RWPE2 (cell line): ENCODE measurements around the gene NEGR1.

Experiments
- ATAC-seq: fragments of 200-7000 bp; cut with Tn5 transposase; 3 replicates; pipeline ENCODE4 v1.9.1; 2021; ENCODE audit warnings: low read depth
- DNase-seq: peaks from one replicate; pipeline ENCODE4 v3.0.0-alpha.2; 2020; ENCODE audit warnings: low spot score
- H3K27ac ChIP-seq: fragments of 450-650 bp; 2 replicates; pipeline ENCODE4 v1.5.1; 2017; ENCODE audit warnings: mild to moderate bottlenecking; ENCODE audit not compliant: poor library complexity, severe bottlenecking
- H3K27me3 ChIP-seq: fragments of 250-450 bp; sonication (Bioruptor Pico); 2 replicates; pipeline ENCODE4 v1.5.1; 2021; ENCODE audit warnings: mild to moderate bottlenecking, moderate library complexity; ENCODE audit not compliant: insufficient read depth, poor library complexity, severe bottlenecking
- H3K36me3 ChIP-seq: fragments of 250-450 bp; sonication (Bioruptor Pico); 2 replicates; pipeline ENCODE4 v1.5.1; 2020; ENCODE audit warnings: low read depth, mild to moderate bottlenecking, moderate library complexity
- H3K4me1 ChIP-seq: fragments of 250-450 bp; sonication (Bioruptor Pico); 2 replicates; pipeline ENCODE4 v1.5.1; 2021; ENCODE audit warnings: mild to moderate bottlenecking, moderate library complexity; ENCODE audit not compliant: insufficient read depth, poor library complexity, severe bottlenecking
- H3K4me3 ChIP-seq: fragments of 250-450 bp; sonication (Bioruptor Pico); 2 replicates; pipeline ENCODE4 v1.5.1; 2021; ENCODE audit warnings: mild to moderate bottlenecking, moderate library complexity; ENCODE audit not compliant: severe bottlenecking
- H3K9me3 ChIP-seq: fragments of 250-450 bp; sonication (Bioruptor Pico); 2 replicates; pipeline ENCODE4 v1.5.1; 2021; ENCODE audit warnings: mild to moderate bottlenecking, moderate library complexity; ENCODE audit not compliant: severe bottlenecking
- TF ChIP-seq, protein P1 (sequence below): fragments of 450-650 bp; IDR thresholded peaks from one replicate; pipeline ENCODE4 v1.5.1; 2017; ENCODE audit warnings: mild to moderate bottlenecking, moderate library complexity; ENCODE audit not compliant: poor library complexity, severe bottlenecking

NEGR1 gene

DNA sequence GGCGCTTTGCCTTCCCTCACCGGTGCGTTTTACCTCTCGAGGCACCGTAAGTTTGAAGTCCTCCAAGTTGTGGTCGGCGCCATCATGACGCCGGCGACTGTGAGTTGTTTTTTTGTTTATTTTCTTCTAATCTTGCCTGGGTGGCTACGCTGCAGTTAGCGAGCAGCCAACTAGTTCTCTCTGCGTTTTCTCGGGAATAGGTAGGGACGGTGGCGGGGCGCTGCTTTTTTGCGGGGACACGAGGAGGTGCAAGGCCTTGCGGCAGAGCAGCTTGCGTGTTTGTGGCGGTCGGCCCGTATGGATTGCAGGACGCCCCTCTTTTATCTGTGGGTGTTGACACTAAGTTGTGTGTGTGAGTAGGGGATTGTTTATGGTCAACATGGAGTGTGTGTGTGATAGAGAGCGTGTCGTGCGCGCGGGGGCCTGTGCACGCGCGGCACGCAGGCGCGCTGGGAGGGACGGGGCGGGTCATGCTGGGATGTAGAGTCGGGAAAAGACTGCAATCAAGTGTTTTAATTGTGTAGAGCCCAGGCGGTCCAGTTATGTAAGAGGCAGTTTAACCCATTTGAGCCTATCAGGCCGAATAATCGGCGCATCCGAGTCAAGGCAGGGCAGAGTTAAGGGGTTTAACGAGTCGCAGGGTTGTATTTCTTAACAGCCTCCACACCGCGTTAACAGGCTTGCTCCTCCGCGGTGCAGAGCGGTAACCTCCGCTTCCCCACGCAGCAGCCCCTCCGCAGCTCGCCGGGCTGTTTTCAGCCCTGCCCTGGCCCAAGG lies 1.2 kb upstream of the NEGR1 start:
- H3K36me3 ChIP-seq = no peaks in the 10 kb centered on the region
- peak overlapping the region; percentile 97 for H3K27ac ChIP-seq
- H3K27me3 ChIP-seq = no peaks in the 10 kb centered on the region
- H3K9me3 ChIP-seq = no peaks in the 10 kb centered on the region
- H3K4me1 ChIP-seq = peaks cover 9% of the 10 kb centered on the region
- DNase-seq = peak; percentile 57
- TF ChIP-seq, protein P1, sequence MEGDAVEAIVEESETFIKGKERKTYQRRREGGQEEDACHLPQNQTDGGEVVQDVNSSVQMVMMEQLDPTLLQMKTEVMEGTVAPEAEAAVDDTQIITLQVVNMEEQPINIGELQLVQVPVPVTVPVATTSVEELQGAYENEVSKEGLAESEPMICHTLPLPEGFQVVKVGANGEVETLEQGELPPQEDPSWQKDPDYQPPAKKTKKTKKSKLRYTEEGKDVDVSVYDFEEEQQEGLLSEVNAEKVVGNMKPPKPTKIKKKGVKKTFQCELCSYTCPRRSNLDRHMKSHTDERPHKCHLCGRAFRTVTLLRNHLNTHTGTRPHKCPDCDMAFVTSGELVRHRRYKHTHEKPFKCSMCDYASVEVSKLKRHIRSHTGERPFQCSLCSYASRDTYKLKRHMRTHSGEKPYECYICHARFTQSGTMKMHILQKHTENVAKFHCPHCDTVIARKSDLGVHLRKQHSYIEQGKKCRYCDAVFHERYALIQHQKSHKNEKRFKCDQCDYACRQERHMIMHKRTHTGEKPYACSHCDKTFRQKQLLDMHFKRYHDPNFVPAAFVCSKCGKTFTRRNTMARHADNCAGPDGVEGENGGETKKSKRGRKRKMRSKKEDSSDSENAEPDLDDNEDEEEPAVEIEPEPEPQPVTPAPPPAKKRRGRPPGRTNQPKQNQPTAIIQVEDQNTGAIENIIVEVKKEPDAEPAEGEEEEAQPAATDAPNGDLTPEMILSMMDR = no peak
- peak; percentile 32 for ATAC-seq
- peak overlapping the region; percentile 51 for H3K4me3 ChIP-seq

DNA sequence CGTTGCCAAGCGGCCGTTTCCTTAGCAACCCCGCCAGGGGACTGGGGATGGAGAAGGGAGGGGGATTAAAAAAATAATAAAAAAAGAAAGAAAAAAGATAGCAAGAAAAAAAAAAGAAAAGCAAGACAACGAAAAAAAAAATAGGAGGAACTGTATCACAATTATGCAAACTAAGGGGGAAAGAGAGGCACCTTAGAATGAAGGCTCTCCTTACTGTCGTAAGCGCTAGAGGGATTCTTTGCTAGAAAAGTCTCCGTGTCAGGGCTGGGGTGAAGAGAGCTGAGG lies 625 bp upstream of the NEGR1 start:
- no peaks in the 10 kb centered on the region for H3K9me3 ChIP-seq
- ATAC-seq (no peak), DNase-seq (no peak)
- H3K4me3 ChIP-seq = peak overlapping the region; percentile 51
- no peaks in the 10 kb centered on the region for H3K27me3 ChIP-seq
- TF ChIP-seq, protein P1 = peak; percentile 25
- H3K27ac ChIP-seq = peak overlapping the region; percentile 97
- no peaks in the 10 kb centered on the region for H3K36me3 ChIP-seq
- peaks cover 9% of the 10 kb centered on the region for H3K4me1 ChIP-seq

DNA sequence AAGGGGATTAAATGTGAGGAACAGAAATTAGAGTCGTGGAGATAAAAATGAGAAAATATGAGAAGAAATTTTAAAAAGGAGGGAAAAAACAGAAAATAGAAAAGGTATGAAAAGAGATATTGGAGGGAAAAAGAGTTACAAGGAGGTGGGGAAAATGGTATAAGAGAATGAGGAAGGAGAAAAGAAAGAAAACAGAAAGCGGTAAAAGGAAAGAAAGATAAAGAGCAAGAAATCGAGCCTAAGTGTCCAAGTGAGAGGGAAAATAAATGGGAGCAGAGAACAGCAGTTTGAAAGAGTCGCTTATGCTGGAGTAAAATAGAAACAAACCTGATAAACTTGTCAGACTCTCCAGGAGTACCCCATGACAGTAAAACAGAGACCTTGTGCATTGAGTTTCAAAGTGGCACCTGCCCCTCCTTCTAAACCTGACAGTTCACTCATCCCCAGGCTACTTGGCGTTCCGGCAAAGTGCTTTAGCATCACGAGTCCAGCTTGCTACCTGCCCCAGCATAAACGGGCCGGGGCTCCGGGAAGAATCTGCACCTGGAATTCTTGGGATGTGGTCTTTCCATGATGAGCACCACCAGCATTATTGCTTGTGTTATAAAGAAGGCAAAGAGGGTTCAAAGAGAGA lies 585 bp downstream of the NEGR1 start:
- Histone ChIP-seq H3K4me1 (peaks cover 9% of the 10 kb centered on the region), H3K4me3 (peak overlapping the region; percentile 51), H3K27ac (no peak overlapping the region), H3K36me3 (no peaks in the 10 kb centered on the region), H3K9me3 (no peaks in the 10 kb centered on the region), H3K27me3 (no peaks in the 10 kb centered on the region)
- ATAC-seq (no peak), DNase-seq (no peak)
- TF ChIP-seq, protein P1 = no peak

DNA sequence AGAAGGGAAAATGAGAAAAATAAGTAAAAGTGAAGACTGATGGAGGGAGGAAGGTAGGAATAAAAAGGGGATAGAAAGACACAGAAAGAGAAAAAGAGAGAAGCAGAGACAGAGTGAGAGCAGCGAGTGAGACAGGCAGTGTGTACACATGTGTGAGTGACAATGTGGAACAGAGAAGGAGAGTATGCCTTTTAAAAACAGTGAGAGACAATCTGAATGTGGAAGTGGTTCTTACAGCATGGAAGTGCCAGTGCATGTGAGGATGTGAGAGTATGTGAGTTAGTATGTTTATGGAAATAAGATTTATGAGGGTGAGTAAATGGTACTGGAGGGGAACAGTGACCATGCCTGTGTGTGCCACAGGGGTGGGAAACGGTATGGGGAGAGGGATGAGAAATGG lies 1.2 kb downstream of the NEGR1 start:
- Histone ChIP-seq H3K27ac (no peak overlapping the region), H3K36me3 (no peaks in the 10 kb centered on the region), H3K4me1 (peaks cover 9% of the 10 kb centered on the region), H3K27me3 (no peaks in the 10 kb centered on the region), H3K4me3 (no peak overlapping the region), H3K9me3 (no peaks in the 10 kb centered on the region)
- TF ChIP-seq, protein P1 = no peak
- ATAC-seq (no peak), DNase-seq (no peak)

DNA sequence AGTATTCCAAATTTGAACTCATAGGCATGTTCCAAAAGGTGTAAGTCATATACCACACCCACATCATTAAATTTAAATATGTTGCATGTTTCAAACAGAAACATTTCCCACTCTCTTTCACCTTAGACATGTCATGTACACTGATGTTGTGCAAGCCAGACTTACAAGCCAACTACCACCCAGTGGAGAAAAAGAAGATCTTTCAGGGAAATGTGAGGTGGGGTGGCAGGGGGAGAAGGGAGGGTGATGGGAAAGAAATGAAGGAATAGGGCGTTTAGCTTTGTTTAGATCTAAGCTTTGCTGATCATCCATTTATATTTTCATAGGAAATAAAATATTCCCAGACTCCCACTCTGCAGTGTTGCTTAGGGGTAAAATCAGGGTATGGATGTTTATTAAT lies 1.6 kb downstream of the NEGR1 start:
- no peaks in the 10 kb centered on the region for H3K36me3 ChIP-seq
- H3K27ac ChIP-seq = no peak overlapping the region
- H3K27me3 ChIP-seq = no peaks in the 10 kb centered on the region
- H3K4me1 ChIP-seq = peaks cover 8% of the 10 kb centered on the region
- ATAC-seq (no peak), DNase-seq (no peak)
- no peaks in the 10 kb centered on the region for H3K9me3 ChIP-seq
- TF ChIP-seq, protein P1 = no peak
- H3K4me3 ChIP-seq = no peak overlapping the region
